KOPT-K1 (cell line): ENCODE data around the gene LAPTM4A.
"Not testable (repeated sequence)": the region's sequence is repeated elsewhere in the genome, so short reads cannot be mapped to it uniquely, and the experiment has no call there.

Source experiments
- H3K27ac ChIP-seq: fragments of 200-600 bp; sonication (generic); 2 replicates; pipeline ENCODE4 v1.5.1; 2016; ENCODE audit warnings: antibody characterized with exemption, mild to moderate bottlenecking, low read depth, low read length; ENCODE audit not compliant: poor library complexity, severe bottlenecking
- H3K36me3 ChIP-seq: fragments of 200-600 bp; sonication (generic); 2 replicates; pipeline ENCODE4 v1.5.1; 2017; ENCODE audit warnings: antibody characterized with exemption, mild to moderate bottlenecking, low read length, moderate library complexity; ENCODE audit not compliant: insufficient read depth
- H3K9me3 ChIP-seq: fragments of 200-600 bp; sonication (generic); 2 replicates; pipeline ENCODE4 v1.5.1; 2017; ENCODE audit warnings: antibody characterized with exemption, low read length, mild to moderate bottlenecking; ENCODE audit not compliant: insufficient read depth, poor library complexity, severe bottlenecking

LAPTM4A gene

DNA sequence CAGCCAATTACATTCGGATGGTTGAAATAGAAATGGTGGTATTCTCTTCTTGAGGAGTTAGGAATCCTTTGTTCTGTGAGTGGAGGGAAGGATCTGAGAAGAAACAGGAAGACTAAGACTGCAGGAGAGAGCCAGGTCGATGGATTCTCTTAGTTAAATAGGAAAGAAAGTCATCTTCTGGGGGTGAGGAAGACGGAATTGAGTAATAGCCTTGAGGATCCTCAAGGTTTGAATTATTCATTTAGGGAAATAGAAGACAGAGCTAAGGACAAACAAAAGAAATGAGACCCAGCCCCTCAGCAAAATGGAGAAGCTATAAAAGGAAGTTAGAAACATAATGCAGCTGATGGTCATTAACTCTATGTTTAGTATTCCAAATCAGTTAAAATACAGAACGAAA is 1.8 kb downstream of the LAPTM4A start:
- H3K36me3 ChIP-seq = no peaks in the 10 kb centered on the region
- H3K27ac ChIP-seq = peak overlapping the region; percentile 86
- H3K9me3 ChIP-seq = no peaks in the 10 kb centered on the region

- Histone ChIP-seq H3K9me3 (no peaks in the 10 kb centered on the region), H3K27ac (no peak overlapping the region), H3K36me3 (no peaks in the 10 kb centered on the region)
Measured at GRCh38 chr2:20048488-20049448, 2.7 kb downstream of the LAPTM4A start.

DNA sequence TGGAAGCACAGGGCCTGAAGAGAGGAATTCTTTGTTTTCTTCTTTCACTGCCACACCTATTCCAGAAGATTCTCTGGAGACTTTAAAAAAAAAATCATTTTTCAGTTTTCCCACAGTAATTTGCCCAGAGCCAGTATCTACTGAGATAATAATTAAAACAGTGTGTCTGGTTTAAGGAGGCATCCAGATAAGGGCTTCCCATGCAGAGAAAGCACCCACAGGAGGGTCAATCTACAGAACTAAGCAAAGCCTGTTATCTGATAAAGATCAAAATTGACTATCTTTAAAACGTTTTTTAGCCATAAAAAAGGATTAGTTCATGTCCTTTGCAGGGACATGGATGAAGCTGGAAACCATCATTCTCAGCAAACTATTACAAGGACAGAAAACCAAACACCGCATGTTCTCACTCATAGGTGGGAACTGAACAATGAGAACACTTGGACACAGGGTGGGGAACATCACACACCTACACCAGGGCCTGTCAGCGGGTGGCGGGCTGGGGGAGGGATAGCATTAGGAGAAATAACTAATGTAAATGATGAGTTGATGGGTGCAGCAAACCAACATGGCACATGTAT is 5.6 kb downstream of the LAPTM4A start:
- not testable (repeated sequence) for H3K36me3 ChIP-seq, H3K27ac ChIP-seq, H3K9me3 ChIP-seq

DNA sequence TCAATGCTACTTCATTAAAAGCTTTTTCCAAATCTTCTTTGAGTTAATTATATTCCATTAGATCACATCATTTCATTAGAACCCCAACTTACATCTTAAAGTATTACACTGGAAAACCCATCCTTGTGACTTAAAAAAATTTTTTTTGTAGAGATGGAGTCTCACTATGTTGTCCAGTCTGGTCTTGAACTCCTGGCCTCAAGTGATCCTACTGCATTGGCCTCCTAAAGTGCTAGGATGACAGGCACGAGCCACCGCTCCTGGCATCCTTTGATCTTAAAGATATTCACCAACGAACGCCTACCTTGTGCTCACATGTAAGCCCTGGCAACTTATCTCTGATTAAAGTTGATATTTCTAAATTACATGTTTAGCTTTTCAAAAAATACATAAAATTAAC is 6.7 kb downstream of the LAPTM4A start:
- Histone ChIP-seq H3K9me3 (no peaks in the 10 kb centered on the region), H3K27ac (no peak overlapping the region), H3K36me3 (peaks cover 12% of the 10 kb centered on the region)

- H3K27ac ChIP-seq = no peak overlapping the region
- H3K36me3 ChIP-seq = peaks cover 34% of the 10 kb centered on the region
- no peaks in the 10 kb centered on the region for H3K9me3 ChIP-seq
Measured at GRCh38 chr2:20042531-20042930, 8.9 kb downstream of the LAPTM4A start.

DNA sequence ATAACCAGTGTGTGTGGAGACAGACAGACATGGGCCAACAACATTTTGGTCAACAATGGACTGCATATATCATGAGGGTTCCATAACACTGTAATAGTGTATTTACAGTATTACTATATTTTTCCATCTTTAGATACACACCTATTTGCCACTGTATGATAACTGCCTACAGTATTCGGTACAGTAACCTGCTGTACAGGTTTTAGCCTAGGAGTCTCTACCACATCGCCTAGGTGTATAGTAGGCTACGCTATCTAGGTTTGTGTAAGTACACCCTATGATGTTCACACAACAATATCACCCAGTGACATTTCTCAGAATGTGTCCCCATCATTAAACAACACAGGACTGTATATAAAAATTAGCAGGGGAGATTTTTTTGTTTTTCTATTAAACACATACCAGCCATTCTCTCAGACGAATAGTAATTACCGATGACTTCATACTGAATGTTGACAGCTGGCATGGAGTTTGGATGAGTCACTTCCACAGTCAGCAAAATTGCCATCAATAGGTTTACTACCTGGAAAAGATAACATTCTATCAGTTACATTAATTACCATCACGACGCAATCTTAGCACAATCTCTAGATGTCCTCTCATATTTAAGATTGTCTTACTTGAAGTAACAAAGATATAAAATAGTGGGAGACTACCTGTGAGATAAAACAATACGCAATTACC is 10.8 kb downstream of the LAPTM4A start:
- Histone ChIP-seq H3K27ac (no peak overlapping the region), H3K9me3 (no peaks in the 10 kb centered on the region), H3K36me3 (peaks cover 53% of the 10 kb centered on the region)

DNA sequence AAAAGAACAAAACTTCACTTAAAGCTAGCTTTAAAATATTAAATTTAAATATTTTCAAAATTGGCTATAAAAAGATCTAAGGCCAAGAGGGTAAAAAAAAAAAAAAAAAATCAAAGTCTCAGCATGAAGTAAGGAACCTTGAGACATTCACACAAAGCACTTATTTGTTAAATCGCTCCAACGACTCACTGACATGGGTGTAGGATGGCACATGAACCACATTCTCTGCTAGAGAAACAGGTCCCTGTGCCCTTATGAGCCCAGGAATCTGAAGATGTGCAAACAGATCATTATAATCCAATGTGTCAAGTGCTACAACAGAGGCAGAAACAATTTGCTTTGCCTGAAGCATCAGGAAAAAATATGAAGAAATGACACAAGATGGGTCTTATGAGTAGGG is 13.8 kb downstream of the LAPTM4A start:
- no peaks in the 10 kb centered on the region for H3K9me3 ChIP-seq
- H3K27ac ChIP-seq = no peak overlapping the region
- peaks cover 82% of the 10 kb centered on the region for H3K36me3 ChIP-seq

- peaks cover 96% of the 10 kb centered on the region for H3K36me3 ChIP-seq
- peak overlapping the region; percentile 34 for H3K27ac ChIP-seq
- H3K9me3 ChIP-seq = no peaks in the 10 kb centered on the region
Measured at GRCh38 chr2:20035955-20036666, 15.3 kb downstream of the LAPTM4A start.

- Histone ChIP-seq H3K9me3 (peaks cover 9% of the 10 kb centered on the region), H3K36me3 (peaks cover 97% of the 10 kb centered on the region), H3K27ac (no peak overlapping the region)
Measured at GRCh38 chr2:20034821-20035220, 16.6 kb downstream of the LAPTM4A start.

- peaks cover 96% of the 10 kb centered on the region for H3K36me3 ChIP-seq
- no peak overlapping the region for H3K27ac ChIP-seq
- peaks cover 10% of the 10 kb centered on the region for H3K9me3 ChIP-seq
Measured at GRCh38 chr2:20034218-20034617, 17.2 kb downstream of the LAPTM4A start.

- no peak overlapping the region for H3K27ac ChIP-seq
- peaks cover 10% of the 10 kb centered on the region for H3K9me3 ChIP-seq
- peaks cover 96% of the 10 kb centered on the region for H3K36me3 ChIP-seq
Measured at GRCh38 chr2:20033322-20033721, 18.1 kb downstream of the LAPTM4A start.

DNA sequence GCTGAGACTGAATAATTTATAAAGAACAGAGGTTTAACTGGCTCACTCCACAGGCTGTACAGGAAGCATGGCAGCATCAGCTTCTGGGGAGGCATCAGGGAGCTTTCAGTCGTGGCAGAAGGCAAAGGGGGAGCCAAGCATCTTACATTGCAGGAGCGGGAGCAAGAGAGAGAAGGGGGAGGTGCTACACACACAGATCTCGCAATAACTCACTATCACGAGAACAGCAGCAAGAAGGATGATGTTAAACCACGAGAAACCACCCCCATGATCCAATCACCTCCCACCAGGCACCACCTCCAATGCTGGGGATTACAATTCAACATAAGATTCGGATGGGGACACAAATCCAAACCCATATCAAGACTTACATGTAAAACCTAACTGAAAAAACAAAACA is 21.2 kb downstream of the LAPTM4A start:
- Histone ChIP-seq H3K9me3 (peaks cover 10% of the 10 kb centered on the region), H3K36me3 (peaks cover 70% of the 10 kb centered on the region), H3K27ac (no peak overlapping the region)

GRCh38 chr2:20027705-20028434 is 23.6 kb downstream of the LAPTM4A start:
- Histone ChIP-seq H3K27ac (no peak overlapping the region), H3K9me3 (peaks cover 10% of the 10 kb centered on the region)

DNA sequence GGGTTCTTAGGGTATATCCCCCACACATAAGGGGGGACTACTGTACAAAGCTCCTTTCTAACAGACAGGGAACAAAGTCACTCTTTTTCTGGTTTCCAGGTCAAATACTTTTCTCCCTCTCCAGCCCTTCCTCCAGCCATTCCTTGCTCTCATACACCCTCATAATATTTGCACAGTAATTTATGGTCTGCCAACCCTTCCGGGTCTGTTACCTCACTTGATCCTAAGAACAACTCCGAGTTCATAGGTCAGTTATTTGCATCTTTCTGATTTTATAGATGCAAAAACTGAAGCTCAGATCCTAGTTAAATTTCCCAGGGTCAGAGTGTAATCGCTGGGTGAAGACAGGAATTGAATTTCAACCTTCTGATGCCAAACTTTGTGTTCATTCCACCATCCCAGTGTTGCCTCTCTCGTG is 24.2 kb downstream of the LAPTM4A start:
- peaks cover 42% of the 10 kb centered on the region for H3K36me3 ChIP-seq
- H3K27ac ChIP-seq = no peak overlapping the region
- peaks cover 10% of the 10 kb centered on the region for H3K9me3 ChIP-seq

More at GRCh38 chr2:20027705-20028434, 23.6 kb downstream of the LAPTM4A start:
- peaks cover 47% of the 10 kb centered on the region for H3K36me3 ChIP-seq
